Adipose tissue (tissue), 3 donors: ENCODE results near the gene ZNF500. TPM values are rescaled to one million over a fixed set of nuclear protein-coding genes. Genes with fewer than 3 reads are reported as not detected.

Experiments used
- H3K27ac ChIP-seq: one replicate; pipeline ENCODE4 v1.5.1; 2013; ENCODE audit warnings: low read depth, low read length
- WGBS, 3 donors: extraction: QIAGEN DNeasy Blood & Tissue Kit; methylation state at CpG; one replicate each; pipeline ENCODE4 v1.1.7; 2013; 5-methylcytosine and 5-hydroxymethylcytosine counted together
- polyA plus RNA-seq, 3 donors: library from polyadenylated mRNA; stranded (reverse); fragments of 200-250 nt; gene quantifications; one replicate each; pipeline ENCODE4 v1.2.3, GENCODE V29; 2013
- donor health status: healthy with polysubstance abuse.
- donor health status: Bipolar disorder and iron deficiency.
- donor health status: healthy.

Gene ZNF500
- polyA plus RNA-seq, 3 donors: 4.3 to 5.4 (median 4.4) TPM

- no peak overlapping the region for H3K27ac ChIP-seq
- WGBS, 3 donors: 80 to 92% (median 87%) methylated on average over 4 of the region's 4 CpGs
Observed at GRCh38 chr16:4780235-4780634, 13.3 kb upstream of the ZNF500 start.

- WGBS, 3 donors: 86 to 90% (median 89%) methylated on average over 5 of the region's 5 CpGs
Observed at GRCh38 chr16:4778050-4778392, 11.1 kb upstream of the ZNF500 start.

GRCh38 chr16:4777339-4778049 lies 10.5 kb upstream of the ZNF500 start:
- 80 to 89% (median 85%) methylated on average over 17 of the region's 17 CpGs for WGBS, 3 donors
- no peak overlapping the region for H3K27ac ChIP-seq

More at GRCh38 chr16:4778050-4778392, 11.1 kb upstream of the ZNF500 start:
- no peak overlapping the region for H3K27ac ChIP-seq

GRCh38 chr16:4776141-4776705 lies 9.3 kb upstream of the ZNF500 start:
- no peak overlapping the region for H3K27ac ChIP-seq
- WGBS, 3 donors: 82 to 92% (median 92%) methylated on average over 2 of the region's 2 CpGs

GRCh38 chr16:4775005-4775404 lies 8.0 kb upstream of the ZNF500 start:
- H3K27ac ChIP-seq: no peak overlapping the region
- 78 to 94% (median 81%) methylated on average over 8 to 13 of the region's 13 CpGs for WGBS, 3 donors

- no peak overlapping the region for H3K27ac ChIP-seq
- 84 to 90% (median 87%) methylated on average over 5 of the region's 5 CpGs for WGBS, 3 donors
Observed at GRCh38 chr16:4772351-4772750, 5.4 kb upstream of the ZNF500 start.

- WGBS, 3 donors: 56 to 74% (median 73%) methylated on average over 3 of the region's 3 CpGs
- no peak overlapping the region for H3K27ac ChIP-seq
Observed at GRCh38 chr16:4771646-4772045, 4.7 kb upstream of the ZNF500 start.

GRCh38 chr16:4769306-4769638 lies 2.3 kb upstream of the ZNF500 start:
- WGBS, 3 donors: 47 to 53% (median 49%) methylated on average over 7 of the region's 7 CpGs
- no peak overlapping the region for H3K27ac ChIP-seq

- WGBS, 3 donors: 4 to 8% (median 4%) methylated on average over 48 of the region's 48 CpGs
Observed at GRCh38 chr16:4768549-4769305, 1.8 kb upstream of the ZNF500 start.

GRCh38 chr16:4767872-4768548 lies 1.0 kb upstream of the ZNF500 start:
- 40 to 50% (median 46%) methylated on average over 17 of the region's 17 CpGs for WGBS, 3 donors

More at GRCh38 chr16:4768549-4769305, 1.8 kb upstream of the ZNF500 start:
- H3K27ac ChIP-seq: no peak overlapping the region

GRCh38 chr16:4765511-4766474 lies 1.2 kb downstream of the ZNF500 start:
- H3K27ac ChIP-seq: no peak overlapping the region
- WGBS, 3 donors: 61 to 68% (median 66%) methylated on average over 26 of the region's 26 CpGs

More at GRCh38 chr16:4767872-4768548, 1.0 kb upstream of the ZNF500 start:
- H3K27ac ChIP-seq: no peak overlapping the region

- no peak overlapping the region for H3K27ac ChIP-seq
- 86 to 94% (median 93%) methylated on average over 7 of the region's 7 CpGs for WGBS, 3 donors
Observed at GRCh38 chr16:4763791-4764190, 3.2 kb downstream of the ZNF500 start.

- 91 to 100% (median 94%) methylated on average over 5 to 9 of the region's 9 CpGs for WGBS, 3 donors
- no peak overlapping the region for H3K27ac ChIP-seq
Observed at GRCh38 chr16:4762205-4762604, 4.8 kb downstream of the ZNF500 start.

- H3K27ac ChIP-seq: no peak overlapping the region
- WGBS, 3 donors: 90 to 95% (median 92%) methylated on average over 23 of the region's 23 CpGs
Observed at GRCh38 chr16:4760221-4760910, 6.6 kb downstream of the ZNF500 start.

- H3K27ac ChIP-seq: no peak overlapping the region
- WGBS, 3 donors: 97 to 99% (median 98%) methylated on average over 6 of the region's 6 CpGs
Observed at GRCh38 chr16:4755687-4756086, 11.3 kb downstream of the ZNF500 start.

GRCh38 chr16:4754865-4755264 lies 12.1 kb downstream of the ZNF500 start:
- WGBS, 3 donors: 97 to 100% (median 97%) methylated on average over 4 of the region's 4 CpGs
- no peak overlapping the region for H3K27ac ChIP-seq

- 85 to 95% (median 95%) methylated on average over 11 of the region's 11 CpGs for WGBS, 3 donors
- no peak overlapping the region for H3K27ac ChIP-seq
Observed at GRCh38 chr16:4753227-4753626, 13.7 kb downstream of the ZNF500 start.
